GM23338 (cell line): ENCODE measurements around the gene OR2A5. TPM values are rescaled to one million over a fixed set of nuclear protein-coding genes. Genes with fewer than 3 reads are reported as not detected.

Source experiments
- ATAC-seq: fragments of 200-7000 bp; cut with Tn5 transposase; 3 replicates; pipeline ENCODE4 v1.9.1; 2020
- DNase-seq: peaks from one replicate; pipeline ENCODE4 v3.0.0-alpha.2; 2015; ENCODE audit warnings: low spot score
- H2AFZ ChIP-seq: fragments of 200-600 bp; sonication (generic); 2 replicates; pipeline ENCODE4 v1.8.0; 2016; ENCODE audit warnings: antibody characterized with exemption, mild to moderate bottlenecking, moderate library complexity
- H3F3A ChIP-seq: fragments of 200-600 bp; sonication (generic); replicated peaks from 2 replicates; pipeline ENCODE4 v1.8.0; 2017; ENCODE audit warnings: antibody characterized with exemption, mixed run types, low read depth
- H3K27ac ChIP-seq: fragments of 200-600 bp; sonication (generic); 2 replicates; pipeline ENCODE4 v1.6.1; 2016; ENCODE audit warnings: low read depth
- H3K27me3 ChIP-seq: fragments of 200-600 bp; sonication (generic); 2 replicates; pipeline ENCODE4 v1.8.0; 2016; ENCODE audit warnings: mild to moderate bottlenecking, mixed run types, moderate library complexity; ENCODE audit not compliant: insufficient read depth
- H3K36me3 ChIP-seq: fragments of 200-600 bp; sonication (generic); 2 replicates; pipeline ENCODE4 v1.8.0; 2016; ENCODE audit warnings: mild to moderate bottlenecking; ENCODE audit not compliant: insufficient read depth
- H3K4me1 ChIP-seq: fragments of 200-600 bp; sonication (generic); 2 replicates; pipeline ENCODE4 v1.8.0; 2016; ENCODE audit warnings: mild to moderate bottlenecking, moderate library complexity; ENCODE audit not compliant: insufficient read depth
- H3K4me2 ChIP-seq: fragments of 200-600 bp; sonication (generic); 2 replicates; pipeline ENCODE4 v1.7.1; 2017; ENCODE audit warnings: mixed run types
- H3K4me3 ChIP-seq: fragments of 200-600 bp; sonication (generic); 2 replicates; pipeline ENCODE4 v1.6.1; 2016; ENCODE audit warnings: mixed run types
- H3K79me2 ChIP-seq: fragments of 200-600 bp; sonication (generic); replicated peaks from 2 replicates; pipeline ENCODE4 v1.8.0; 2017; ENCODE audit warnings: mild to moderate bottlenecking; ENCODE audit not compliant: insufficient read depth
- H3K9me2 ChIP-seq: fragments of 200-600 bp; sonication (generic); 2 replicates; pipeline ENCODE4 v1.8.0; 2017; ENCODE audit not compliant: insufficient read depth
- H4K20me1 ChIP-seq: fragments of 200-600 bp; sonication (generic); replicated peaks from 2 replicates; pipeline ENCODE4 v1.8.0; 2017; ENCODE audit warnings: mild to moderate bottlenecking; ENCODE audit not compliant: insufficient read depth
- H3K27ac Mint-ChIP-seq: 2 replicates; pipeline ENCODE4 v1.8.0; 2020; ENCODE audit warnings: inconsistent platforms, mild to moderate bottlenecking, moderate library complexity, mixed read lengths
- H3K27me3 Mint-ChIP-seq: 3 replicates; pipeline ENCODE4 v1.8.0; 2022; ENCODE audit warnings: low read depth, mild to moderate bottlenecking, moderate library complexity, mixed read lengths, inconsistent platforms; ENCODE audit not compliant: insufficient read depth, poor library complexity
- H3K36me3 Mint-ChIP-seq: 3 replicates; pipeline ENCODE4 v1.8.0; 2021; ENCODE audit warnings: low read depth, mild to moderate bottlenecking, inconsistent platforms, moderate library complexity, mixed read lengths
- H3K4me1 Mint-ChIP-seq: 3 replicates; pipeline ENCODE4 v1.8.0; 2020; ENCODE audit warnings: mild to moderate bottlenecking, inconsistent platforms, mixed read lengths
- H3K4me3 Mint-ChIP-seq: 3 replicates; pipeline ENCODE4 v1.8.0; 2021; ENCODE audit warnings: moderate library complexity, mild to moderate bottlenecking, inconsistent platforms, mixed read lengths
- H3K9me3 Mint-ChIP-seq: 3 replicates; pipeline ENCODE4 v1.8.0; 2020; ENCODE audit warnings: moderate library complexity, mild to moderate bottlenecking, inconsistent platforms, mixed read lengths
- CREB1 ChIP-seq: fragments of 250-450 bp; sonication (Bioruptor Pico); IDR thresholded peaks from 2 replicates; pipeline ENCODE4 v1.5.0; 2020; ENCODE audit warnings: low read depth, mild to moderate bottlenecking, moderate library complexity
- EZH2 ChIP-seq: fragments of 200-600 bp; sonication (generic); IDR thresholded peaks from one replicate; pipeline ENCODE4 v1.8.0; 2017; ENCODE audit warnings: antibody characterized with exemption, mild to moderate bottlenecking, low read depth; ENCODE audit not compliant: unreplicated experiment
- EZH2phosphoT487 ChIP-seq: fragments of 200-600 bp; sonication (generic); IDR thresholded peaks from one replicate; pipeline ENCODE4 v1.8.1; 2018; ENCODE audit warnings: antibody characterized with exemption; ENCODE audit not compliant: unreplicated experiment
- JUNB ChIP-seq: IDR thresholded peaks from one replicate; pipeline ENCODE4 v1.6.1; 2016; ENCODE audit warnings: antibody characterized with exemption; ENCODE audit not compliant: unreplicated experiment
- NANOG ChIP-seq: IDR thresholded peaks from 2 replicates; pipeline ENCODE4 v1.6.1; 2016; ENCODE audit warnings: antibody characterized with exemption, borderline replicate concordance
- POLR2AphosphoS5 ChIP-seq: IDR thresholded peaks from 2 replicates; pipeline ENCODE4 v1.6.1; 2016; ENCODE audit warnings: antibody characterized with exemption, low read depth
- STAT1 ChIP-seq: IDR thresholded peaks from one replicate; pipeline ENCODE4 v1.6.1; 2016; ENCODE audit warnings: antibody characterized with exemption; ENCODE audit not compliant: unreplicated experiment
- ZNF114 ChIP-seq: fragments of 250-450 bp; sonication (Bioruptor Pico); IDR thresholded peaks from 2 replicates; pipeline ENCODE4 v1.5.0; 2020; ENCODE audit warnings: mild to moderate bottlenecking, moderate library complexity
- ZNF331 ChIP-seq: fragments of 250-450 bp; sonication (Bioruptor Pico); IDR thresholded peaks from 2 replicates; pipeline ENCODE4 v1.5.0; 2020; ENCODE audit warnings: low read depth, mild to moderate bottlenecking, moderate library complexity
- polyA plus RNA-seq: library from polyadenylated mRNA; unstranded; fragments of >200 nt; fragmentation: Nextera tagmentation; extraction: Ambion mirVana; gene quantifications from 2 replicates; pipeline ENCODE4 v1.2.1, GENCODE V29; 2016
- total RNA-seq: library from RNA; depleted of rRNA; stranded (reverse); fragments of >200 nt; shearing (Covaris generic); gene quantifications from 2 replicates; pipeline ENCODE4 v1.2.3, GENCODE V29; 2014
- TF ChIP-seq, protein P1 (sequence below): IDR thresholded peaks from 2 replicates; pipeline ENCODE4 v1.6.1; 2016; ENCODE audit warnings: antibody characterized with exemption
- TF ChIP-seq, protein P2 (sequence below): IDR thresholded peaks from one replicate; pipeline ENCODE4 v1.6.1; 2018; ENCODE audit warnings: antibody characterized with exemption; ENCODE audit not compliant: unreplicated experiment
- TF ChIP-seq, protein P3 (sequence below): fragments of 250-450 bp; sonication (Bioruptor Pico); IDR thresholded peaks from 2 replicates; pipeline ENCODE4 v1.5.0; 2020; ENCODE audit warnings: mild to moderate bottlenecking, moderate library complexity
- TF ChIP-seq, protein P4 (sequence below), 2 experiments: fragments of 200-600 bp in 1 of 2; sonication (generic) in 1 of 2; conservative IDR thresholded peaks; 2 replicates each; pipeline versions ENCODE4 v1.5.1 to v1.6.1; 2016 to 2017; ENCODE audit warnings: antibody characterized with exemption in 2 of 2, low read depth in 2 of 2, mild to moderate bottlenecking in 2 of 2, moderate library complexity in 1 of 2

Gene OR2A5
- total and polyA plus RNA-seq, 2 experiments from 2014 or later, result not detected

DNA sequence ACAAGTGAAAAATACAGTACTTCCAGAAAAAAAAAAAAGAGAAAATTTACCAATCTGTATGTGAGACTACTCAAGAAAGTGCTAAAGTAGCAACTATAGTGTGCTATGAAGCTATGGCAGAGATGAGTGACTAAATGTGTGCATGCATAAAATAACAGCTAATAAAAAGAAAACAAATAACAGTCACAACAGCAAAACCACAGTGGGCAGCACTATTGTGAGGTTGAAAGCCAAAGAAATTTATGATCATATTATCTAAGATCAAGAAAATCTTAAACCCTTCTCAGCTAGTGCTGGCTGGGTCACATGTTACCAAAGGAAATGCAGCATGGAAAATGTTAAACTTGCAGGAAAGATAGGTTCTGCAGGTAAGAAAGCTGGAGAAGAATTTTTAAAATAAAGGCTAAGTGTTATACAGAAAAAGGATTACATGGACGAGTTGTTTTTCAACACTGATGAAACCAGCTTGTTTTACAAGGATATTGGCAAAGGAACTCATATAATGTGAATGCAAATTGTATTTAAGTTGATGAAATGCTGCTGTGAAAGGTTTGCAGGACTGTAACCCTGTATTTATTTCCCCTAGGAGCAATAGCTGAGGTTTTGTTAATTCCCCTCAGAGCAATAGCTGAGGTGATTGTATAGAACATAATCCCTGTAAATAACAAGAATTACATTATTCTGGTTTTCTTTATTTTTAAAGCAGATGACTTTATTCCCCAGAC lies 15.6 kb upstream of the OR2A5 start:
- Mint-ChIP-seq H3K4me1 (peaks cover 3% of the 10 kb centered on the region; the same call in 2 of the 3 replicates), H3K36me3 (no peaks in the 10 kb centered on the region), H3K27ac (no peak overlapping the region), H3K27me3 (no peaks in the 10 kb centered on the region), H3K4me3 (no peak overlapping the region), H3K9me3 (no peaks in the 10 kb centered on the region)
- Histone ChIP-seq H3K4me1 (no peaks in the 10 kb centered on the region), H3K4me3 (no peak overlapping the region), H4K20me1 (no peaks in the 10 kb centered on the region), H3K36me3 (no peaks in the 10 kb centered on the region), H3K27ac (no peak overlapping the region), H2AFZ (0 out of 2 replicates have a peak overlapping the region, but pooled peaks have one; percentile 57), H3K79me2 (no peaks in the 10 kb centered on the region), H3K4me2 (no peak overlapping the region), H3K9me2 (peaks cover 9% of the 10 kb centered on the region), H3K27me3 (no peaks in the 10 kb centered on the region), H3F3A (no peaks in the 10 kb centered on the region)
- ATAC-seq (no peak), DNase-seq (no peak)
- TF ChIP-seq ZNF114 (no peak), EZH2 (no peak), POLR2AphosphoS5 (no peak), EZH2phosphoT487 (no peak), ZNF331 (CRISPR knock-in tag) (no peak), STAT1 (no peak), JUNB (no peak), NANOG (no peak), CREB1 (no peak)
- TF ChIP-seq, protein P1, sequence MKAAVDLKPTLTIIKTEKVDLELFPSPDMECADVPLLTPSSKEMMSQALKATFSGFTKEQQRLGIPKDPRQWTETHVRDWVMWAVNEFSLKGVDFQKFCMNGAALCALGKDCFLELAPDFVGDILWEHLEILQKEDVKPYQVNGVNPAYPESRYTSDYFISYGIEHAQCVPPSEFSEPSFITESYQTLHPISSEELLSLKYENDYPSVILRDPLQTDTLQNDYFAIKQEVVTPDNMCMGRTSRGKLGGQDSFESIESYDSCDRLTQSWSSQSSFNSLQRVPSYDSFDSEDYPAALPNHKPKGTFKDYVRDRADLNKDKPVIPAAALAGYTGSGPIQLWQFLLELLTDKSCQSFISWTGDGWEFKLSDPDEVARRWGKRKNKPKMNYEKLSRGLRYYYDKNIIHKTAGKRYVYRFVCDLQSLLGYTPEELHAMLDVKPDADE, result no peak
- TF ChIP-seq, protein P2, sequence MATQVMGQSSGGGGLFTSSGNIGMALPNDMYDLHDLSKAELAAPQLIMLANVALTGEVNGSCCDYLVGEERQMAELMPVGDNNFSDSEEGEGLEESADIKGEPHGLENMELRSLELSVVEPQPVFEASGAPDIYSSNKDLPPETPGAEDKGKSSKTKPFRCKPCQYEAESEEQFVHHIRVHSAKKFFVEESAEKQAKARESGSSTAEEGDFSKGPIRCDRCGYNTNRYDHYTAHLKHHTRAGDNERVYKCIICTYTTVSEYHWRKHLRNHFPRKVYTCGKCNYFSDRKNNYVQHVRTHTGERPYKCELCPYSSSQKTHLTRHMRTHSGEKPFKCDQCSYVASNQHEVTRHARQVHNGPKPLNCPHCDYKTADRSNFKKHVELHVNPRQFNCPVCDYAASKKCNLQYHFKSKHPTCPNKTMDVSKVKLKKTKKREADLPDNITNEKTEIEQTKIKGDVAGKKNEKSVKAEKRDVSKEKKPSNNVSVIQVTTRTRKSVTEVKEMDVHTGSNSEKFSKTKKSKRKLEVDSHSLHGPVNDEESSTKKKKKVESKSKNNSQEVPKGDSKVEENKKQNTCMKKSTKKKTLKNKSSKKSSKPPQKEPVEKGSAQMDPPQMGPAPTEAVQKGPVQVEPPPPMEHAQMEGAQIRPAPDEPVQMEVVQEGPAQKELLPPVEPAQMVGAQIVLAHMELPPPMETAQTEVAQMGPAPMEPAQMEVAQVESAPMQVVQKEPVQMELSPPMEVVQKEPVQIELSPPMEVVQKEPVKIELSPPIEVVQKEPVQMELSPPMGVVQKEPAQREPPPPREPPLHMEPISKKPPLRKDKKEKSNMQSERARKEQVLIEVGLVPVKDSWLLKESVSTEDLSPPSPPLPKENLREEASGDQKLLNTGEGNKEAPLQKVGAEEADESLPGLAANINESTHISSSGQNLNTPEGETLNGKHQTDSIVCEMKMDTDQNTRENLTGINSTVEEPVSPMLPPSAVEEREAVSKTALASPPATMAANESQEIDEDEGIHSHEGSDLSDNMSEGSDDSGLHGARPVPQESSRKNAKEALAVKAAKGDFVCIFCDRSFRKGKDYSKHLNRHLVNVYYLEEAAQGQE, result no peak
- TF ChIP-seq, protein P3, sequence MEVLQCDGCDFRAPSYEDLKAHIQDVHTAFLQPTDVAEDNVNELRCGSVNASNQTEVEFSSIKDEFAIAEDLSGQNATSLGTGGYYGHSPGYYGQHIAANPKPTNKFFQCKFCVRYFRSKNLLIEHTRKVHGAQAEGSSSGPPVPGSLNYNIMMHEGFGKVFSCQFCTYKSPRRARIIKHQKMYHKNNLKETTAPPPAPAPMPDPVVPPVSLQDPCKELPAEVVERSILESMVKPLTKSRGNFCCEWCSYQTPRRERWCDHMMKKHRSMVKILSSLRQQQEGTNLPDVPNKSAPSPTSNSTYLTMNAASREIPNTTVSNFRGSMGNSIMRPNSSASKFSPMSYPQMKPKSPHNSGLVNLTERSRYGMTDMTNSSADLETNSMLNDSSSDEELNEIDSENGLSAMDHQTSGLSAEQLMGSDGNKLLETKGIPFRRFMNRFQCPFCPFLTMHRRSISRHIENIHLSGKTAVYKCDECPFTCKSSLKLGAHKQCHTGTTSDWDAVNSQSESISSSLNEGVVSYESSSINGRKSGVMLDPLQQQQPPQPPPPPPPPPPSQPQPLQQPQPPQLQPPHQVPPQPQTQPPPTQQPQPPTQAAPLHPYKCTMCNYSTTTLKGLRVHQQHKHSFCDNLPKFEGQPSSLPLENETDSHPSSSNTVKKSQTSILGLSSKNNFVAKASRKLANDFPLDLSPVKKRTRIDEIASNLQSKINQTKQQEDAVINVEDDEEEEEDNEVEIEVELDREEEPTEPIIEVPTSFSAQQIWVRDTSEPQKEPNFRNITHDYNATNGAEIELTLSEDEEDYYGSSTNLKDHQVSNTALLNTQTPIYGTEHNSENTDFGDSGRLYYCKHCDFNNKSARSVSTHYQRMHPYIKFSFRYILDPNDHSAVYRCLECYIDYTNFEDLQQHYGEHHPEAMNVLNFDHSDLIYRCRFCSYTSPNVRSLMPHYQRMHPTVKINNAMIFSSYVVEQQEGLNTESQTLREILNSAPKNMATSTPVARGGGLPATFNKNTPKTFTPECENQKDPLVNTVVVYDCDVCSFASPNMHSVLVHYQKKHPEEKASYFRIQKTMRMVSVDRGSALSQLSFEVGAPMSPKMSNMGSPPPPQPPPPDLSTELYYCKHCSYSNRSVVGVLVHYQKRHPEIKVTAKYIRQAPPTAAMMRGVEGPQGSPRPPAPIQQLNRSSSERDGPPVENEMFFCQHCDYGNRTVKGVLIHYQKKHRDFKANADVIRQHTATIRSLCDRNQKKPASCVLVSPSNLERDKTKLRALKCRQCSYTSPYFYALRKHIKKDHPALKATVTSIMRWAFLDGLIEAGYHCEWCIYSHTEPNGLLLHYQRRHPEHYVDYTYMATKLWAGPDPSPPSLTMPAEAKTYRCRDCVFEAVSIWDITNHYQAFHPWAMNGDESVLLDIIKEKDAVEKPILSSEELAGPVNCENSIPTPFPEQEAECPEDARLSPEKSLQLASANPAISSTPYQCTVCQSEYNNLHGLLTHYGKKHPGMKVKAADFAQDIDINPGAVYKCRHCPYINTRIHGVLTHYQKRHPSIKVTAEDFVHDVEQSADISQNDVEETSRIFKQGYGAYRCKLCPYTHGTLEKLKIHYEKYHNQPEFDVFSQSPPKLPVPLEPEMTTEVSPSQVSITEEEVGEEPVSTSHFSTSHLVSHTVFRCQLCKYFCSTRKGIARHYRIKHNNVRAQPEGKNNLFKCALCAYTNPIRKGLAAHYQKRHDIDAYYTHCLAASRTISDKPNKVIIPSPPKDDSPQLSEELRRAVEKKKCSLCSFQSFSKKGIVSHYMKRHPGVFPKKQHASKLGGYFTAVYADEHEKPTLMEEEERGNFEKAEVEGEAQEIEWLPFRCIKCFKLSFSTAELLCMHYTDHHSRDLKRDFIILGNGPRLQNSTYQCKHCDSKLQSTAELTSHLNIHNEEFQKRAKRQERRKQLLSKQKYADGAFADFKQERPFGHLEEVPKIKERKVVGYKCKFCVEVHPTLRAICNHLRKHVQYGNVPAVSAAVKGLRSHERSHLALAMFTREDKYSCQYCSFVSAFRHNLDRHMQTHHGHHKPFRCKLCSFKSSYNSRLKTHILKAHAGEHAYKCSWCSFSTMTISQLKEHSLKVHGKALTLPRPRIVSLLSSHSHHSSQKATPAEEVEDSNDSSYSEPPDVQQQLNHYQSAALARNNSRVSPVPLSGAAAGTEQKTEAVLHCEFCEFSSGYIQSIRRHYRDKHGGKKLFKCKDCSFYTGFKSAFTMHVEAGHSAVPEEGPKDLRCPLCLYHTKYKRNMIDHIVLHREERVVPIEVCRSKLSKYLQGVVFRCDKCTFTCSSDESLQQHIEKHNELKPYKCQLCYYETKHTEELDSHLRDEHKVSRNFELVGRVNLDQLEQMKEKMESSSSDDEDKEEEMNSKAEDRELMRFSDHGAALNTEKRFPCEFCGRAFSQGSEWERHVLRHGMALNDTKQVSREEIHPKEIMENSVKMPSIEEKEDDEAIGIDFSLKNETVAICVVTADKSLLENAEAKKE (CRISPR knock-in tag), result no peak
- TF ChIP-seq, protein P4, sequence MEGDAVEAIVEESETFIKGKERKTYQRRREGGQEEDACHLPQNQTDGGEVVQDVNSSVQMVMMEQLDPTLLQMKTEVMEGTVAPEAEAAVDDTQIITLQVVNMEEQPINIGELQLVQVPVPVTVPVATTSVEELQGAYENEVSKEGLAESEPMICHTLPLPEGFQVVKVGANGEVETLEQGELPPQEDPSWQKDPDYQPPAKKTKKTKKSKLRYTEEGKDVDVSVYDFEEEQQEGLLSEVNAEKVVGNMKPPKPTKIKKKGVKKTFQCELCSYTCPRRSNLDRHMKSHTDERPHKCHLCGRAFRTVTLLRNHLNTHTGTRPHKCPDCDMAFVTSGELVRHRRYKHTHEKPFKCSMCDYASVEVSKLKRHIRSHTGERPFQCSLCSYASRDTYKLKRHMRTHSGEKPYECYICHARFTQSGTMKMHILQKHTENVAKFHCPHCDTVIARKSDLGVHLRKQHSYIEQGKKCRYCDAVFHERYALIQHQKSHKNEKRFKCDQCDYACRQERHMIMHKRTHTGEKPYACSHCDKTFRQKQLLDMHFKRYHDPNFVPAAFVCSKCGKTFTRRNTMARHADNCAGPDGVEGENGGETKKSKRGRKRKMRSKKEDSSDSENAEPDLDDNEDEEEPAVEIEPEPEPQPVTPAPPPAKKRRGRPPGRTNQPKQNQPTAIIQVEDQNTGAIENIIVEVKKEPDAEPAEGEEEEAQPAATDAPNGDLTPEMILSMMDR (conservative IDR thresholded peaks at IDR 0.05; ENCODE audit: low read depth in 2 of 2), result no peak
